ENCODE measurements around the gene POP4. TPM values are rescaled to one million over a fixed set of nuclear protein-coding genes. Genes with fewer than 3 reads are reported as not detected.
A peak's percentile ranks its signal among the peaks of the same experiment; 100 is the strongest.

POP4 gene
- total and polyA plus RNA-seq, 2 of the 13 experiments (the other 11 are each of a cell fraction or from before 2014, with no cell fraction given) = 32.2 to 84.0 TPM

- no peak for TF ChIP-seq MTA1 (CRISPR knock-in tag; IDR thresholded peaks at IDR 0.05; ENCODE audit: borderline replicate concordance)
- TF ChIP-seq ZNF883 (CRISPR knock-in tag; IDR thresholded peaks at IDR 0.05; ENCODE audit: not compliant biosample characterization) = no peak
- TF ChIP-seq ZFY (CRISPR knock-in tag; IDR thresholded peaks at IDR 0.05) = peak; percentile 37; the same call in 1 of the 2 replicates
- TF ChIP-seq, protein P1, sequence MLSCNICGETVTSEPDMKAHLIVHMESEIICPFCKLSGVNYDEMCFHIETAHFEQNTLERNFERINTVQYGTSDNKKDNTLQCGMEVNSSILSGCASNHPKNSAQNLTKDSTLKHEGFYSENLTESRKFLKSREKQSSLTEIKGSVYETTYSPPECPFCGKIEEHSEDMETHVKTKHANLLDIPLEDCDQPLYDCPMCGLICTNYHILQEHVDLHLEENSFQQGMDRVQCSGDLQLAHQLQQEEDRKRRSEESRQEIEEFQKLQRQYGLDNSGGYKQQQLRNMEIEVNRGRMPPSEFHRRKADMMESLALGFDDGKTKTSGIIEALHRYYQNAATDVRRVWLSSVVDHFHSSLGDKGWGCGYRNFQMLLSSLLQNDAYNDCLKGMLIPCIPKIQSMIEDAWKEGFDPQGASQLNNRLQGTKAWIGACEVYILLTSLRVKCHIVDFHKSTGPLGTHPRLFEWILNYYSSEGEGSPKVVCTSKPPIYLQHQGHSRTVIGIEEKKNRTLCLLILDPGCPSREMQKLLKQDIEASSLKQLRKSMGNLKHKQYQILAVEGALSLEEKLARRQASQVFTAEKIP (CRISPR knock-in tag; IDR thresholded peaks at IDR 0.05; ENCODE audit: borderline replicate concordance) = no peak
- no peak for TF ChIP-seq ZKSCAN1 (IDR thresholded peaks at IDR 0.05; ENCODE audit: low read length)
- TF ChIP-seq ZNF724P (CRISPR knock-in tag; IDR thresholded peaks at IDR 0.05; ENCODE audit: borderline replicate concordance) = no peak
- TF ChIP-seq CCDC6 (CRISPR knock-in tag; IDR thresholded peaks at IDR 0.05) = no peak
- TF ChIP-seq ZNF687 (CRISPR knock-in tag; IDR thresholded peaks at IDR 0.05) = peak; percentile 61
- no peak for TF ChIP-seq ZBTB39 (CRISPR knock-in tag; IDR thresholded peaks at IDR 0.05)
- TF ChIP-seq SIN3B (IDR thresholded peaks at IDR 0.05; ENCODE audit: low read length) = no peak
- no peak for TF ChIP-seq PPARG (CRISPR knock-in tag; conservative IDR thresholded peaks at IDR 0.05)
- TF ChIP-seq ZNF674 (CRISPR knock-in tag; IDR thresholded peaks at IDR 0.05; ENCODE audit: low read depth) = no peak
- no peak for TF ChIP-seq ZNF782 (CRISPR knock-in tag; IDR thresholded peaks at IDR 0.05; ENCODE audit: borderline replicate concordance)
- TF ChIP-seq ARNT2 (CRISPR knock-in tag; IDR thresholded peaks at IDR 0.05; ENCODE audit: low read depth) = no peak
- TF ChIP-seq ZSCAN21 (CRISPR knock-in tag; IDR thresholded peaks at IDR 0.05; ENCODE audit: borderline replicate concordance) = no peak
- no peak for TF ChIP-seq PBX3 (CRISPR knock-in tag; IDR thresholded peaks at IDR 0.05; ENCODE audit: borderline replicate concordance)
- TF ChIP-seq, protein P2, sequence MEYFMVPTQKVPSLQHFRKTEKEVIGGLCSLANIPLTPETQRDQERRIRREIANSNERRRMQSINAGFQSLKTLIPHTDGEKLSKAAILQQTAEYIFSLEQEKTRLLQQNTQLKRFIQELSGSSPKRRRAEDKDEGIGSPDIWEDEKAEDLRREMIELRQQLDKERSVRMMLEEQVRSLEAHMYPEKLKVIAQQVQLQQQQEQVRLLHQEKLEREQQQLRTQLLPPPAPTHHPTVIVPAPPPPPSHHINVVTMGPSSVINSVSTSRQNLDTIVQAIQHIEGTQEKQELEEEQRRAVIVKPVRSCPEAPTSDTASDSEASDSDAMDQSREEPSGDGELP (IDR thresholded peaks at IDR 0.05; ENCODE audit: borderline replicate concordance, low read depth) = no peak
- no peak for TF ChIP-seq YEATS2 (CRISPR knock-in tag; IDR thresholded peaks at IDR 0.05; ENCODE audit: borderline replicate concordance)
- 0 out of 2 replicates have a peak, but pooled peaks have one; percentile 4 for TF ChIP-seq ZIK1 (CRISPR knock-in tag; IDR thresholded peaks at IDR 0.05; ENCODE audit: borderline replicate concordance, low read depth)
These were observed 59.9 kb downstream of the POP4 start (continued) for GRCh38 chr19:29665826-29666577.
